Esophagus squamous epithelium (tissue), 5 donors: ENCODE results near the gene ITPKB. TPM values are rescaled to one million over a fixed set of nuclear protein-coding genes. Genes with fewer than 3 reads are reported as not detected.

Experiments
- DNase-seq: peaks from one replicate; lab custom pipeline; 2025; lab: John Stamatoyannopoulos, UW
- H3K27ac ChIP-seq, 4 donors: fragments of 200-600 bp; sonication (generic); one replicate each; pipeline ENCODE4 v1.5.1; 2016 to 2019; ENCODE audit warnings: mild to moderate bottlenecking in 1 of 4
- H3K27me3 ChIP-seq, 4 donors: fragments of 200-600 bp; sonication (generic); 1 replicate in 3 of 4; 2 replicates in 1 of 4; pipeline versions ENCODE4 v1.5.1 to v1.6.0; 2017 to 2021; ENCODE audit warnings: antibody characterized with exemption in 1 of 4
- H3K36me3 ChIP-seq, 3 donors: fragments of 200-600 bp; sonication (generic); one replicate each; pipeline ENCODE4 v1.5.1; 2016 to 2019
- H3K4me1 ChIP-seq, 3 donors: fragments of 200-600 bp; sonication (generic); one replicate each; pipeline ENCODE4 v1.5.1; 2017 to 2019
- H3K4me3 ChIP-seq, 4 donors: fragments of 200-600 bp; sonication (generic); 1 replicate in 3 of 4; 2 replicates in 1 of 4; pipeline ENCODE4 v1.5.1; 2016 to 2019; ENCODE audit warnings: mild to moderate bottlenecking in 2 of 4, moderate library complexity in 1 of 4
- H3K9me3 ChIP-seq, 3 donors: fragments of 200-600 bp; sonication (generic); one replicate each; pipeline ENCODE4 v1.5.1; 2016 to 2019
- POLR2A ChIP-seq, 4 donors: fragments of 450-650 bp; IDR thresholded peaks; one replicate each; pipeline ENCODE4 v1.6.1; 2017; ENCODE audit warnings: antibody characterized with exemption in 4 of 4, mild to moderate bottlenecking in 4 of 4, moderate library complexity in 3 of 4
- WGBS, 2 donors: methylation state at CpG; one replicate each; pipeline ENCODE4 v1.1.5; 2018; 5-methylcytosine and 5-hydroxymethylcytosine counted together
- intact Hi-C: fragments of 100-400 bp; cut with DNase I; formaldehyde crosslinking; loops from one replicate; pipeline ENCODE4 v1.15.0; 2022
- total RNA-seq, 4 donors: library from RNA; depleted of rRNA; stranded (reverse); fragments of >200 nt; gene quantifications; one replicate each; pipeline ENCODE4 v1.1.0, GENCODE V29; 2016
- TF ChIP-seq, protein P1 (sequence below), 6 experiments: fragments of 450-650 bp in 4 of 6; fragments of 200-600 bp in 2 of 6; sonication (generic) in 2 of 6; IDR thresholded peaks; one replicate each; pipeline ENCODE4 v1.5.1; 2016 to 2019; ENCODE audit warnings: antibody characterized with exemption in 6 of 6, mild to moderate bottlenecking in 4 of 6, moderate library complexity in 4 of 6
- donor health status: DM: yes; HTN: yes; CAD: no.

ITPKB gene
- total RNA-seq, 4 donors from 2014 or later: 10.7 to 22.3 (median 15.9) TPM

DNA sequence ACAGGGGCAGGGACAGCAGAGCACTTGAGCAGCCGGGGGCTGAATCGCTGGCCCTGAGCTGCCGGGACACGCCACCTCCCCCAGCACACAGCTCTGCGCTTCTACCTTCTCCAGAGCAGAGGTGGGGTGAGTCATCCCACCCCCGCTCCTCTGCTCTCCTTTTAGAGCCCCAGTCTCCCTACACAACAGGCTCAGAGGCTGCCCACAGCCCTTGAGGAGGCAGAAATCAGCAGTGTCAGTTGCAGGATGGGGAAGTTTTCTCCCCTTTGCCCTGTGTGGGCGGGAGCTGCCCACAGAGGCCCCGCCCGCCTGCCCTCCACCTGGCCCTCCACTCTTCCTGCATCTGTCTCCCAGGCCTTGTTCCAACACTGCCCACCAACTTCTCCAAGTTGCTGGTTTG, 95.9 kb downstream of the ITPKB start:
- WGBS, 2 donors: 20 to 44% methylated on average over 2 to 8 of the region's 9 CpGs
- Histone ChIP-seq H3K36me3 (peaks cover 21 to 82% (median 31%) of the 10 kb centered on the region in 3 donors), H3K4me3 (no peak overlapping the region), H3K9me3 (no peaks in the 10 kb centered on the region), H3K27me3 (no peaks in the 10 kb centered on the region), H3K27ac (peak overlapping the region; percentile 27 to 82 (median 68)), H3K4me1 (peaks cover 22 to 65% (median 42%) of the 10 kb centered on the region in 3 donors)
- intact Hi-C loops: loop anchor here (10.0 kb wide), 1 partner anchor 92 kb away; the partner anchor contains the start of gene ITPKB
- DNase-seq: no peak
- no peak for TF ChIP-seq POLR2A (IDR thresholded peaks at IDR 0.05)
- TF ChIP-seq, protein P1, sequence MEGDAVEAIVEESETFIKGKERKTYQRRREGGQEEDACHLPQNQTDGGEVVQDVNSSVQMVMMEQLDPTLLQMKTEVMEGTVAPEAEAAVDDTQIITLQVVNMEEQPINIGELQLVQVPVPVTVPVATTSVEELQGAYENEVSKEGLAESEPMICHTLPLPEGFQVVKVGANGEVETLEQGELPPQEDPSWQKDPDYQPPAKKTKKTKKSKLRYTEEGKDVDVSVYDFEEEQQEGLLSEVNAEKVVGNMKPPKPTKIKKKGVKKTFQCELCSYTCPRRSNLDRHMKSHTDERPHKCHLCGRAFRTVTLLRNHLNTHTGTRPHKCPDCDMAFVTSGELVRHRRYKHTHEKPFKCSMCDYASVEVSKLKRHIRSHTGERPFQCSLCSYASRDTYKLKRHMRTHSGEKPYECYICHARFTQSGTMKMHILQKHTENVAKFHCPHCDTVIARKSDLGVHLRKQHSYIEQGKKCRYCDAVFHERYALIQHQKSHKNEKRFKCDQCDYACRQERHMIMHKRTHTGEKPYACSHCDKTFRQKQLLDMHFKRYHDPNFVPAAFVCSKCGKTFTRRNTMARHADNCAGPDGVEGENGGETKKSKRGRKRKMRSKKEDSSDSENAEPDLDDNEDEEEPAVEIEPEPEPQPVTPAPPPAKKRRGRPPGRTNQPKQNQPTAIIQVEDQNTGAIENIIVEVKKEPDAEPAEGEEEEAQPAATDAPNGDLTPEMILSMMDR (IDR thresholded peaks at IDR 0.05): no peak

DNA sequence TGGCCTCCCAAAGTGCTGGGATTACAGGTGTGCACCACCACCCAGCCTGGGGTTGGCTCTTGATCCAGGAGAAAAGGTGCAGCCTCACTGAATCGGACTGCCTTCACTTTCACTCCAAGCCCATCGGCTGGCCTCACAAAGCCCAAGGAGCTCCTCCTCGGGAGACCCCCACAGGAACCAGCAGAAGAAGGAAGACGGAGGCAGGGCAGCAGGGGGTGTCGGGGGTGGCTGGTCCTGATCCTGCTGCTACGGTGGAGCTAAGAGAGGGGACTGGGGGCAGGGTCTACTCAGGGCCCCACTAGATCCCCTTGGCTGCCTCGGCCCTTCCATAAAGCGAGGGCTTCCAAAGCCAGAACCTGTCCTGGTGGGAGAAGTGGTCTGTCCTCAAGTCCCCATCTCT, 96.7 kb downstream of the ITPKB start:
- no peak for TF ChIP-seq POLR2A (IDR thresholded peaks at IDR 0.05)
- TF ChIP-seq, protein P1 (IDR thresholded peaks at IDR 0.05): no peak
- WGBS, 2 donors: 95% methylated on average over 4 of the region's 8 CpGs; no CpG with 5 or more reads in 1 of the 2 donors
- Histone ChIP-seq H3K4me1 (peaks cover 22 to 72% (median 42%) of the 10 kb centered on the region in 3 donors), H3K9me3 (no peaks in the 10 kb centered on the region), H3K36me3 (peaks cover 13 to 82% (median 28%) of the 10 kb centered on the region in 3 donors), H3K27me3 (no peaks in the 10 kb centered on the region), H3K4me3 (no peak overlapping the region), H3K27ac (peak overlapping the region; percentile 27 to 82 (median 68))
- intact Hi-C loops: loop anchor here (10.0 kb wide), 1 partner anchor 92 kb away; the partner anchor contains the start of gene ITPKB
- no peak for DNase-seq

DNA sequence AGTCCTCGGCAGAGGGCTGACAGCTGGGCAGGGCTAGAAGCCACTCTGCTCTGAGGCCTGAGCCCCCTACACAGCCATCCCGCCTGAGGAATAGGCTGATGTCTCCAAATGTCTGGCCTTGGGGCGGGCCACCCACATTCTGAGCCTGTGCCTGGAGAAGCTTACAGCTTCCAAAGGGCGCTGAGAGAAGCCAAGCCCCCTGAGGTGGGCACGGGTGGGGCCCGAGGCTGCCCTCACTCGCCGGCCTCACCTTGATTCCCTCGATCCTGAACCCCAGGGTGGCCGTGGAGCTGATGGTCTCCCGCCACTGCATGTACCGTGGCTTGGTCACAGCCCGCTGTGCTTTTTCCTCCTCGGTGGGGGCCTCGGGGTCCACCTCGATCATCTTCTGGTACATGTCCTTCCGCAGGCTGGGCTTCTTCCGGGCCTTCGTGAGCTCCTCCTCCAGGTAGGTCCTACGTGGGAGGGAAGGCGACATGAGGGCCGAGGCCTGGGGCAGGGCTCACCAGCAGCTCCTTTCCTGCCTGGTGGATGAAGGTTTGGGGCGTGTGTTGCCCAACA, 97.3 kb downstream of the ITPKB start:
- Histone ChIP-seq H3K4me1 (peaks cover 18 to 73% (median 41%) of the 10 kb centered on the region in 3 donors), H3K4me3 (no peak overlapping the region), H3K9me3 (no peaks in the 10 kb centered on the region), H3K27ac (peak overlapping the region in 3 of 4 donors; percentile 67 to 75 (median 68)), H3K36me3 (peaks cover 7 to 82% (median 21%) of the 10 kb centered on the region in 3 donors), H3K27me3 (no peaks in the 10 kb centered on the region)
- WGBS, 2 donors: 92 to 97% methylated on average over 2 to 9 of the region's 23 CpGs
- intact Hi-C loops: loop anchor here (10.0 kb wide), 1 partner anchor 93 kb away; the partner anchor contains the start of gene ITPKB
- TF ChIP-seq, protein P1 (IDR thresholded peaks at IDR 0.05): no peak
- TF ChIP-seq POLR2A (IDR thresholded peaks at IDR 0.05): no peak
- no peak for DNase-seq

DNA sequence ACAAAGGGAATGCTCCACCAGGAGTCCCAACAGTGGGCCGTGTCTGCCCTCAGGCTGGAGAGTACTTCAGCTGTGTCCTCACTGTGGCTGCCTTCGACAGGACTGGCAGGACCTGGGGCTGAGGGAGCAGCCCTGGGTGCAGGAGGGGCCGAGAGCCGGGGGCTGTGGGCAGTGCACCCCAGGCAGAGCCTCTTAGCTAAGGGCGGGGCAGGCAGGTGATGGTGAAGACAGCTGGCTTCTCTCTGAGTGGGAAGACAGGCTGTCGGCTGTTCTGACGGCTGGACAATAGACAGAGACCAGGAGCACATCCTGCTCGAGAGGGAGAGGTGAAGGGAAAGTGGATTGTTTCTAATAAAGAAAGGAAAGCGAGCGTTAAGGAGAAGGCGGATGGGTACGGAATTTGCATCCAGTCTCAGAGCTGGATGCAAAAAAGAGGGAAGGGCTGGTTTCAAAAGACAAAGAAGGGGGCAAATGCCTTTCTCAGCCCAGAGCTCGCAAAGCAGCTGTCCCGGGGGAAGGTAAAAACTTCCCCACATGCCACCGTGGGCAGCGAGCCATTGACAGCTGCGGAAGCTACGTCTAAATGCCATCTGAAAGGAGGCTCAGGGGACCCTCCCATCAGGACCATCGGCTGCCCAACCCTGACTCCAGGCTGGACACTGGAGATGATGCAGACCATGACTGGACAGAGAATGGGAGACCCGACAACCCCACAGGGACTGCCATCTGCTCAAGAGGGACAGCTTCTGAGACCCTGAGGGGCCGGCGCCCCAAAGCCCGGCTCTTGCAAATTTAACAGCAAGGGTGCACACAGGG, 98.6 kb downstream of the ITPKB start:
- intact Hi-C loops: loop anchor here (10.0 kb wide), 1 partner anchor 94 kb away; the partner anchor contains the start of gene ITPKB
- peaks cover 14 to 67% (median 31%) of the 10 kb centered on the region in 3 donors for H3K4me1 ChIP-seq
- H3K27me3 ChIP-seq: no peaks in the 10 kb centered on the region
- H3K36me3 ChIP-seq: peaks cover 3 to 86% (median 17%) of the 10 kb centered on the region in 3 donors
- 84% methylated on average over 13 to 16 of the region's 23 CpGs for WGBS, 2 donors
- DNase-seq: no peak
- H3K9me3 ChIP-seq: no peaks in the 10 kb centered on the region
- TF ChIP-seq, protein P1 (IDR thresholded peaks at IDR 0.05): no peak
- no peak for TF ChIP-seq POLR2A (IDR thresholded peaks at IDR 0.05)
- H3K27ac ChIP-seq: peak overlapping the region in 3 of 4 donors; percentile 63 to 68 (median 67)
- H3K4me3 ChIP-seq: no peak overlapping the region
